22Rv1 (cell line): ENCODE results near the gene RINT1.

ENCODE experiments used
- CTCF ChIP-seq: fragments of 450-650 bp; IDR thresholded peaks from 2 replicates; pipeline ENCODE4 v1.5.1; 2017; ENCODE audit warnings: mild to moderate bottlenecking
- ZFX ChIP-seq: fragments of 450-650 bp; IDR thresholded peaks from 2 replicates; pipeline ENCODE4 v1.6.1; 2017; ENCODE audit warnings: antibody characterized with exemption, borderline replicate concordance

GRCh38 chr7:105496521-105496920 is 35.5 kb upstream of the RINT1 start:
- TF ChIP-seq CTCF, result no peak
- no peak for TF ChIP-seq ZFX
